GM21367 (cell line): ENCODE results near the gene P2RY11.

Experiments
- ATAC-seq: cut with Tn5 transposase; IDR thresholded peaks from one replicate; pipeline ENCODE4 v1.9.1; 2021; ENCODE audit not compliant: unreplicated experiment

P2RY11 gene

GRCh38 chr19:10138879-10139795 is 27.6 kb downstream of the P2RY11 start:
- no peak for ATAC-seq

- ATAC-seq, result no peak
Measured at GRCh38 chr19:10139952-10140351, 28.5 kb downstream of the P2RY11 start.

GRCh38 chr19:10141479-10141878 is 30.0 kb downstream of the P2RY11 start:
- ATAC-seq, result no peak

- no peak for ATAC-seq
Measured at GRCh38 chr19:10141973-10142372, 30.5 kb downstream of the P2RY11 start.

- ATAC-seq, result no peak
Measured at GRCh38 chr19:10142701-10143375, 31.3 kb downstream of the P2RY11 start.

GRCh38 chr19:10143681-10144080 is 32.2 kb downstream of the P2RY11 start:
- no peak for ATAC-seq

GRCh38 chr19:10144361-10144760 is 32.9 kb downstream of the P2RY11 start:
- ATAC-seq, result no peak

- ATAC-seq, result no peak
Measured at GRCh38 chr19:10145031-10145430, 33.5 kb downstream of the P2RY11 start.

- no peak for ATAC-seq
Measured at GRCh38 chr19:10146142-10146541, 34.6 kb downstream of the P2RY11 start.

GRCh38 chr19:10149427-10149826 is 37.9 kb downstream of the P2RY11 start:
- no peak for ATAC-seq

GRCh38 chr19:10151521-10151920 is 40.0 kb downstream of the P2RY11 start:
- ATAC-seq, result no peak

GRCh38 chr19:10152100-10152499 is 40.6 kb downstream of the P2RY11 start:
- no peak for ATAC-seq

- no peak for ATAC-seq
Measured at GRCh38 chr19:10155839-10156238, 44.3 kb downstream of the P2RY11 start.

- no peak for ATAC-seq
Measured at GRCh38 chr19:10158071-10158470, 46.6 kb downstream of the P2RY11 start.

GRCh38 chr19:10158485-10158884 is 47.0 kb downstream of the P2RY11 start:
- no peak for ATAC-seq

GRCh38 chr19:10159610-10160009 is 48.1 kb downstream of the P2RY11 start:
- no peak for ATAC-seq

GRCh38 chr19:10163536-10163935 is 52.0 kb downstream of the P2RY11 start:
- no peak for ATAC-seq
